Measurements from ENCODE around the gene MGA. TPM values are rescaled to one million over a fixed set of nuclear protein-coding genes. Genes with fewer than 3 reads are reported as not detected.

MGA gene
- total and polyA plus RNA-seq, 2 of the 8 experiments (the other 6 are each of a cell fraction or from before 2014, with no cell fraction given), result 7.6 to 53.2 TPM

GRCh38 chr15:41789236-41789635, 129.0 kb downstream of the MGA start:
- Histone ChIP-seq H3K27ac (ENCODE audit: low read depth, low read length) (no peak overlapping the region), H3K4ac (replicated peaks; ENCODE audit: insufficient read length, low read depth, low read length) (no peak overlapping the region), H3K79me1 (ENCODE audit: low read depth, low read length) (no peaks in the 10 kb centered on the region), H4K20me1 (replicated peaks in 1 of 2; ENCODE audit: control insufficient read depth in 1 of 2, insufficient read depth in 2 of 2, low read length in 2 of 2) (no peaks in the 10 kb centered on the region), H2BK20ac (ENCODE audit: low read length) (no peak overlapping the region), H4K5ac (ENCODE audit: insufficient read length, low read depth, low read length) (no peak overlapping the region), H2AFZ (ENCODE audit: low read length) (no peak overlapping the region), H3K79me2 (ENCODE audit: control insufficient read depth in 1 of 2, insufficient read depth in 2 of 2, low read length in 2 of 2) (peaks cover 0 to 3% of the 10 kb centered on the region in 2 experiments; a peak in 1 of 4 replicates), H3K4me3 (ENCODE audit: extremely low read depth in 1 of 4, insufficient read depth in 2 of 4, low read depth in 3 of 4, low read length in 4 of 4) (no peak overlapping the region), H3K27me3 (replicated peaks in 1 of 4; ENCODE audit: control insufficient read depth in 3 of 4, extremely low read depth in 1 of 4, insufficient read depth in 3 of 4, low read length in 3 of 4) (no peaks in the 10 kb centered on the region), H2BK15ac (ENCODE audit: low read length) (no peak overlapping the region), H2BK120ac (replicated peaks; ENCODE audit: low read depth, low read length) (no peak overlapping the region), H3K4me1 (replicated peaks in 1 of 4; ENCODE audit: control insufficient read depth in 3 of 4, insufficient read depth in 4 of 4, low read length in 3 of 4) (peaks cover 6 to 19% (median 13%) of the 10 kb centered on the region in 4 experiments; a peak in 6 of 7 replicates), H3K14ac (ENCODE audit: insufficient read length) (no peak overlapping the region), H3K9me3 (ENCODE audit: insufficient read depth in 2 of 2, low read depth in 1 of 2, low read length in 1 of 2) (no peaks in the 10 kb centered on the region), H4K8ac (ENCODE audit: extremely low read depth, insufficient read depth, low read length) (no peak overlapping the region), H2AK5ac (ENCODE audit: low read depth, low read length) (no peak overlapping the region), H3K56ac (replicated peaks; ENCODE audit: insufficient read length, low read depth, low read length) (no peak overlapping the region), H2BK12ac (ENCODE audit: low read depth, low read length) (no peak overlapping the region), H3K23me2 (ENCODE audit: low read depth, low read length) (no peaks in the 10 kb centered on the region), H4K91ac (replicated peaks; ENCODE audit: insufficient read length, low read length) (no peak overlapping the region), H3K9ac (replicated peaks in 1 of 4; ENCODE audit: extremely low read depth in 1 of 4, low read depth in 3 of 4, low read length in 3 of 4) (no peak overlapping the region), H3K23ac (ENCODE audit: insufficient read length) (no peak overlapping the region), H3K4me2 (ENCODE audit: insufficient read depth in 1 of 2, low read depth in 2 of 2, low read length in 2 of 2) (peak overlapping the region in 1 of 2 experiments; percentile 10; a peak in 1 of 4 replicates), H3K18ac (ENCODE audit: extremely low read depth, low read length) (no peak overlapping the region), H3K36me3 (ENCODE audit: control insufficient read depth in 2 of 4, insufficient read depth in 4 of 4, low read length in 3 of 4) (no peaks in the 10 kb centered on the region), H2BK5ac (ENCODE audit: low read depth, low read length) (no peak overlapping the region)
- CTCF ChIA-PET (ENCODE audit: partially characterized antibody), result interaction anchor here (0.6 to 6.1 kb wide), 6 partner anchors 9 to 186 kb away, joined by 3 to 60 read pairs (median 5); partner anchors contain the start of gene MAPKBP1
- FAIRE-seq (no peak), DNase-seq (ENCODE audit: low read depth in 1 of 2, low spot score in 2 of 2) (no peak)
- POLR2A ChIA-PET (ENCODE audit: partially characterized antibody), result interaction anchor here (0.6 to 5.1 kb wide), 2 partner anchors 14 to 15 kb away, joined by 4 to 24 read pairs; partner anchors contain the start of gene MAPKBP1
- 64% methylated on average over 4 of the region's 4 CpGs; no CpG with 5 or more reads in 1 of the 2 experiments for WGBS, 2 experiments (ENCODE audit: extremely low coverage in 1 of 2, insufficient coverage in 1 of 2, insufficient read length in 1 of 2, insufficient replicate concordance in 2 of 2, low coverage in 1 of 2, low lambda C conversion rate in 2 of 2, missing lambda C conversion rate in 1 of 2)
- no peak for TF ChIP-seq JUN (IDR thresholded peaks at IDR 0.05; ENCODE audit: low read depth, low read length)

Measured in H1 (cell line).